Endothelial cell of umbilical vein (primary cell): ENCODE measurements around the gene SERPINB3. TPM values are rescaled to one million over a fixed set of nuclear protein-coding genes. Genes with fewer than 3 reads are reported as not detected.

Experiments
- BruUV-seq: library from RNA; stranded (reverse); fragments of 400-500 nt; replicated peaks from 2 replicates; lab custom pipeline; 2021; lab: Mats Ljungman, UMichigan
- CTCF ChIA-PET: fragments of 300-600, 350-600 bp; sonication (Branson Sonifier 250); formaldehyde crosslinking; loops from one replicate; lab custom pipeline; 2021; ENCODE audit warnings: antibody characterized with exemption, inconsistent platforms; lab: Charles Lee
- POLR2A ChIA-PET: fragments of 300-600, 350-600 bp; sonication (Branson Sonifier 250); formaldehyde crosslinking; loops from one replicate; lab custom pipeline; 2021; ENCODE audit warnings: antibody characterized with exemption, inconsistent platforms; lab: Charles Lee
- DNase-seq: peaks from one replicate; pipeline ENCODE4 v3.0.0-alpha.2; 2011; ENCODE audit warnings: low read depth, low spot score
- FAIRE-seq: peaks from 2 replicates; lab custom pipeline; 2011; peaks lifted over from hg19 to GRCh38; lab: Jason Lieb, UNC
- H2AFZ ChIP-seq: 2 replicates; pipeline ENCODE4 v1.6.0; 2012; ENCODE audit warnings: low read depth, low read length, control low read depth, inconsistent platforms
- H3K27ac ChIP-seq: 2 replicates; pipeline ENCODE4 v1.5.1; 2011; ENCODE audit warnings: low read depth, mild to moderate bottlenecking, control low read depth, low read length, moderate library complexity; ENCODE audit not compliant: insufficient read depth
- H3K27me3 ChIP-seq, 2 experiments: 2 replicates each; pipeline versions ENCODE4 v1.6.0 to v1.6.1; 2011; ENCODE audit warnings: low read length in 2 of 2, mixed read lengths in 1 of 2; ENCODE audit not compliant: control insufficient read depth in 2 of 2, insufficient read depth in 2 of 2
- H3K36me3 ChIP-seq, 2 experiments: 2 replicates in 1 of 2; 3 replicates in 1 of 2; pipeline ENCODE4 v1.5.1; 2011; ENCODE audit warnings: low read length in 2 of 2, mild to moderate bottlenecking in 1 of 2, moderate library complexity in 1 of 2; ENCODE audit not compliant: control insufficient read depth in 2 of 2, insufficient read depth in 2 of 2; ENCODE audit errors: extremely low read depth in 1 of 2
- H3K4me1 ChIP-seq: 3 replicates; pipeline ENCODE4 v1.5.1; 2011; ENCODE audit warnings: mild to moderate bottlenecking, low read length; ENCODE audit not compliant: control insufficient read depth, insufficient read depth; ENCODE audit errors: extremely low read depth
- H3K4me2 ChIP-seq: 2 replicates; pipeline ENCODE4 v1.6.1; 2011; ENCODE audit warnings: low read length, control low read depth, mixed read lengths; ENCODE audit not compliant: insufficient read depth
- H3K4me3 ChIP-seq, 3 experiments: fragments of 200-600 bp in 1 of 3; sonication (generic), shearing (Covaris generic) in 1 of 3; replicated peaks in 1 of 3; 2 replicates each; pipeline ENCODE4 v1.5.1; 2011 to 2016; ENCODE audit warnings: control low read depth in 3 of 3, low read length in 3 of 3, mild to moderate bottlenecking in 2 of 3, inconsistent platforms in 1 of 3, low read depth in 1 of 3, moderate library complexity in 1 of 3; ENCODE audit not compliant: insufficient read depth in 1 of 3
- H3K79me2 ChIP-seq: 2 replicates; pipeline ENCODE4 v1.6.0; 2012; ENCODE audit warnings: low read length, inconsistent platforms; ENCODE audit not compliant: control insufficient read depth, insufficient read depth
- H3K9ac ChIP-seq: replicated peaks from 2 replicates; pipeline ENCODE3; 2011; ENCODE audit warnings: low read length, control low read depth; ENCODE audit not compliant: insufficient read depth; ENCODE audit errors: extremely low read depth
- H3K9me1 ChIP-seq: replicated peaks from 3 replicates; pipeline ENCODE4 v1.6.0; 2011; ENCODE audit warnings: mild to moderate bottlenecking, low read length; ENCODE audit not compliant: control insufficient read depth, insufficient read depth; ENCODE audit errors: extremely low read depth
- H3K9me3 ChIP-seq: replicated peaks from 2 replicates; pipeline ENCODE4 v1.5.1; 2012; ENCODE audit warnings: low read length, inconsistent platforms; ENCODE audit not compliant: control insufficient read depth, insufficient read depth
- H4K20me1 ChIP-seq: replicated peaks from 2 replicates; pipeline ENCODE3; 2011; ENCODE audit warnings: mild to moderate bottlenecking, low read length; ENCODE audit not compliant: control insufficient read depth, insufficient read depth; ENCODE audit errors: extremely low read depth
- CTCF ChIP-seq, 2 donors: IDR thresholded peaks; 1 replicate in 1 of 2; 2 replicates in 1 of 2; pipeline ENCODE4 v1.5.1; 2011; ENCODE audit warnings: low read length in 2 of 2, mild to moderate bottlenecking in 2 of 2, moderate library complexity in 2 of 2, control low read depth in 1 of 2, inconsistent platforms in 1 of 2, low read depth in 1 of 2; ENCODE audit not compliant: insufficient read depth in 1 of 2; ENCODE audit errors: extremely low read depth in 1 of 2
- EZH2 ChIP-seq: IDR thresholded peaks from 2 replicates; pipeline ENCODE4 v1.6.1; 2012; ENCODE audit warnings: borderline replicate concordance, low read depth, mild to moderate bottlenecking, moderate library complexity, low read length, inconsistent platforms; ENCODE audit not compliant: severe bottlenecking
- FOS ChIP-seq: IDR thresholded peaks from 2 replicates; pipeline ENCODE4 v1.6.1; 2011; ENCODE audit warnings: mild to moderate bottlenecking, low read length, moderate library complexity, borderline replicate concordance; ENCODE audit not compliant: insufficient read depth
- GATA2 ChIP-seq: IDR thresholded peaks from 2 replicates; pipeline ENCODE4 v1.7.0; 2011; ENCODE audit warnings: low read depth, mild to moderate bottlenecking, moderate library complexity, mixed read lengths, low read length; ENCODE audit not compliant: insufficient read length, insufficient read depth
- JUN ChIP-seq: IDR thresholded peaks from 2 replicates; pipeline ENCODE4 v1.6.1; 2011; ENCODE audit warnings: borderline replicate concordance, low read depth; ENCODE audit not compliant: insufficient read length, insufficient read depth
- MAX ChIP-seq: IDR thresholded peaks from 2 replicates; pipeline ENCODE4 v1.6.1; 2011; ENCODE audit not compliant: insufficient read depth, insufficient read length
- MYC ChIP-seq: IDR thresholded peaks from one replicate; pipeline ENCODE4 v1.6.1; 2011; ENCODE audit warnings: mild to moderate bottlenecking, low read depth, low read length
- POLR2A ChIP-seq: IDR thresholded peaks from 2 replicates; pipeline ENCODE4 v1.6.1; 2012; ENCODE audit warnings: low read depth, mild to moderate bottlenecking, control low read depth, low read length
- POLR2AphosphoS5 ChIP-seq: IDR thresholded peaks from 2 replicates; pipeline ENCODE4 v1.6.1; 2012; ENCODE audit warnings: low read depth, mild to moderate bottlenecking, control low read depth, low read length, moderate library complexity; ENCODE audit not compliant: insufficient read depth
- dilution Hi-C: fragments of 300-500 bp; cut with MboI; formaldehyde crosslinking; loops from one replicate; pipeline ENCODE4 v1.15.0; 2019; ENCODE audit warnings: low sequenced_read_pairs; ENCODE audit not compliant: extremely low pct_ligation_motif_present
- intact Hi-C: fragments of 100-400 bp; cut with micrococcal nuclease; formaldehyde crosslinking; loops from one replicate; pipeline ENCODE4 v1.10.0; 2022
- polyA plus RNA-seq, 4 experiments: library from polyadenylated mRNA; depleted of rRNA in 3 of 4; stranded (reverse) in 3 of 4; unstranded in 1 of 4; fragments of >200 nt; gene quantifications; 2 replicates each; pipeline versions ENCODE4 v1.2.1 to v1.2.3, GENCODE V29; 2011 to 2012; ENCODE audit warnings: missing spikeins in 1 of 4
- total RNA-seq: library from RNA; stranded (reverse); gene quantifications from 2 replicates; pipeline ENCODE4 v1.2.3, GENCODE V29; 2021

The SERPINB3 gene
- total and polyA plus RNA-seq, 2 donors (not counting 3 experiments of a cell fraction or from before 2014, with no cell fraction given) = not detected

- Histone ChIP-seq H2AFZ (no peak overlapping the region), H3K79me2 (no peaks in the 10 kb centered on the region), H3K4me1 (no peaks in the 10 kb centered on the region), H3K27me3 (no peaks in the 10 kb centered on the region), H3K4me3 (no peak overlapping the region), H3K27ac (no peak overlapping the region), H4K20me1 (no peaks in the 10 kb centered on the region), H3K36me3 (no peaks in the 10 kb centered on the region), H3K9me3 (no peaks in the 10 kb centered on the region), H3K9me1 (no peaks in the 10 kb centered on the region), H3K9ac (no peak overlapping the region), H3K4me2 (no peak overlapping the region)
- intact Hi-C loops = no loop called here
- no peak for FAIRE-seq
- dilution Hi-C loops = no loop called here
- BruUV-seq = no TSS peak
- CTCF ChIA-PET = no interaction called here
- DNase-seq = no peak
- POLR2A ChIA-PET = no interaction called here
- no peak for TF ChIP-seq GATA2
- TF ChIP-seq CTCF (IDR thresholded peaks at IDR 0.05; ENCODE audit: extremely low read depth in 1 of 2, insufficient read depth in 1 of 2, low read depth in 1 of 2, low read length in 2 of 2) = no peak
- TF ChIP-seq FOS = no peak
- TF ChIP-seq EZH2 = no peak
- TF ChIP-seq POLR2AphosphoS5 = no peak
- TF ChIP-seq JUN = no peak
- TF ChIP-seq POLR2A = no peak
- no peak for TF ChIP-seq MYC
- no peak for TF ChIP-seq MAX
Measured at GRCh38 chr18:63707816-63708215, 46.1 kb upstream of the SERPINB3 start.
